Loucy (cell line): ENCODE data around the gene HABP4.

ENCODE experiments used
- EZH2phosphoT487 ChIP-seq: fragments of 200-600 bp; IDR thresholded peaks from 2 replicates; pipeline ENCODE4 v1.6.1; 2018; ENCODE audit warnings: antibody characterized with exemption, mild to moderate bottlenecking, moderate library complexity, borderline replicate concordance
- TF ChIP-seq, protein P1 (sequence below): fragments of 200-600 bp; sonication (generic); conservative IDR thresholded peaks from 2 replicates; pipeline ENCODE4 v1.5.1; 2014; ENCODE audit warnings: mild to moderate bottlenecking, antibody characterized with exemption, low read length

DNA sequence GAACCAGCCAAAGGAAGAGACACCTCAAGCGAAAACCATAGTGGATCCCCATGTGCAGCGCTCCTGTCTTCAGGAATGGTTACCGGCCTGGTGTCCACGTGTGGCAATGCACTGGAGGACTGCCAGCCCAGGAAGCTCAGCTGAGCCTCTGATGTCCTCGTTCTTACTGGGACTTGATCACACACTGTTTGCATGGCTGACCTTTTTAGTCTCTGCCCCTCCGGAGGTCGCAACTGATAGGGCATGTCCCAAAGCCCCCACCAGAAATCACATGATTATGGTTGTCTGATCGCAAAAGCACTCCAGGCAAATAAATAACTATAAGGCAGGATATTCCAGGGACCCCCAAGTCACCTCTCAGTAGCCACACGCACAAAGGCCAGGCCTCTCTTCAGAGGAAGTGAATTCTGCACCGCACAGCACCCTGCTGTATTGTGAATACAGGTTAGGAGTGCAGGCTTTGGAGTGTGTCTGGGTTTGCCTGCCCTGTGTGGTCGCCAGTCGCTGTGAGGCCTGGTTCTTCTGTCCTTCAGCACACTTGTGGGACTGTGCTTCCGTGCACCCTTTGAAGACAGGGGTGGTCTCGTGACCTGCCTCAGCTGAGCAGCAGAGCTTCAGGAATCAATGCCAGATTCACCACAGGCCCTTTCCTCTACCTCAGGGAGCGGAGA, 13.4 kb upstream of the HABP4 start:
- TF ChIP-seq, protein P1, sequence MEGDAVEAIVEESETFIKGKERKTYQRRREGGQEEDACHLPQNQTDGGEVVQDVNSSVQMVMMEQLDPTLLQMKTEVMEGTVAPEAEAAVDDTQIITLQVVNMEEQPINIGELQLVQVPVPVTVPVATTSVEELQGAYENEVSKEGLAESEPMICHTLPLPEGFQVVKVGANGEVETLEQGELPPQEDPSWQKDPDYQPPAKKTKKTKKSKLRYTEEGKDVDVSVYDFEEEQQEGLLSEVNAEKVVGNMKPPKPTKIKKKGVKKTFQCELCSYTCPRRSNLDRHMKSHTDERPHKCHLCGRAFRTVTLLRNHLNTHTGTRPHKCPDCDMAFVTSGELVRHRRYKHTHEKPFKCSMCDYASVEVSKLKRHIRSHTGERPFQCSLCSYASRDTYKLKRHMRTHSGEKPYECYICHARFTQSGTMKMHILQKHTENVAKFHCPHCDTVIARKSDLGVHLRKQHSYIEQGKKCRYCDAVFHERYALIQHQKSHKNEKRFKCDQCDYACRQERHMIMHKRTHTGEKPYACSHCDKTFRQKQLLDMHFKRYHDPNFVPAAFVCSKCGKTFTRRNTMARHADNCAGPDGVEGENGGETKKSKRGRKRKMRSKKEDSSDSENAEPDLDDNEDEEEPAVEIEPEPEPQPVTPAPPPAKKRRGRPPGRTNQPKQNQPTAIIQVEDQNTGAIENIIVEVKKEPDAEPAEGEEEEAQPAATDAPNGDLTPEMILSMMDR, result no peak
- TF ChIP-seq EZH2phosphoT487, result no peak
